Keratinocyte (primary cell): ENCODE data around the gene ANKRD13A.

Experiments
- EZH2 ChIP-seq: IDR thresholded peaks from one replicate; pipeline ENCODE4 v1.6.1; 2012; ENCODE audit warnings: inconsistent platforms, mild to moderate bottlenecking, low read length, moderate library complexity
- TF ChIP-seq, protein P1 (sequence below), 3 experiments: IDR thresholded peaks in 1 of 3; conservative IDR thresholded peaks in 1 of 3; optimal IDR thresholded peaks in 1 of 3; 2 replicates in 2 of 3; 3 replicates in 1 of 3; pipeline versions ENCODE3 to v1.5.1; 2011; ENCODE audit warnings: low read length in 3 of 3, mild to moderate bottlenecking in 3 of 3, moderate library complexity in 2 of 3, control low read depth in 1 of 3, inconsistent platforms in 1 of 3; ENCODE audit not compliant: insufficient read depth in 2 of 3; ENCODE audit errors: extremely low read depth in 1 of 3

DNA sequence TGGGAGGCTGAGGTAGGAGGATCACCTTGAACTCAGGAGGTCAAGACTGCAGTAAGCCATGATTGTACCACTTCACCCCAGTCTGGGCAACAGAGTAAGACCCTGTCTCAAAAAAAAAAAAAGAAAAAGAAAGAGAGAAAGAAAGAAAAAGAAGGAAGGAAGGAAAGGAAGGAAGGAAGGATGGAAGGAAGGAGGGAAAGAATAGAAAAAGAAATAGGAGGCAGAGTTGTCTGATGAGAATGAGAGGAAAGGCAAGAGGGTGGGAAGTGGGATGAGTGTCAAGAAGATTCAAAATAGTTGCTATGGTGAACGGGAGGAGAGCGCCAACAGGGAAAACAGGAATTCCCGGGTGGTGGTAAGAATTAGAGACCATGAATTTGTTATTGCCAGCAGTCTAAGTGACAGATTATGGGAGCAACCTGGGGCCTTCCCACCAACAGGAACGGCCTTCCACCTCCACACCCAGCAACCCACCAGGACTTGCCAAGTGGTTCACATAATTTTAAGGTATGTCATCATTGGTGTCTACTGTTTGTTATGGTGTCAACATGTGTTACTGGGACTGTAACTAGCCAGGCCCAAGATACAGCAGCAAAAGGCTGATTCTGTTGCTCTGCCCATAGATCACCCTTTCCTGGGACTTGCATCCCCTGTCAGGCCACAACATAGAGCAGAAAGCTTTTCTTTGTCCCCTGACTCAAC, 85.2 kb downstream of the ANKRD13A start:
- TF ChIP-seq, protein P1, sequence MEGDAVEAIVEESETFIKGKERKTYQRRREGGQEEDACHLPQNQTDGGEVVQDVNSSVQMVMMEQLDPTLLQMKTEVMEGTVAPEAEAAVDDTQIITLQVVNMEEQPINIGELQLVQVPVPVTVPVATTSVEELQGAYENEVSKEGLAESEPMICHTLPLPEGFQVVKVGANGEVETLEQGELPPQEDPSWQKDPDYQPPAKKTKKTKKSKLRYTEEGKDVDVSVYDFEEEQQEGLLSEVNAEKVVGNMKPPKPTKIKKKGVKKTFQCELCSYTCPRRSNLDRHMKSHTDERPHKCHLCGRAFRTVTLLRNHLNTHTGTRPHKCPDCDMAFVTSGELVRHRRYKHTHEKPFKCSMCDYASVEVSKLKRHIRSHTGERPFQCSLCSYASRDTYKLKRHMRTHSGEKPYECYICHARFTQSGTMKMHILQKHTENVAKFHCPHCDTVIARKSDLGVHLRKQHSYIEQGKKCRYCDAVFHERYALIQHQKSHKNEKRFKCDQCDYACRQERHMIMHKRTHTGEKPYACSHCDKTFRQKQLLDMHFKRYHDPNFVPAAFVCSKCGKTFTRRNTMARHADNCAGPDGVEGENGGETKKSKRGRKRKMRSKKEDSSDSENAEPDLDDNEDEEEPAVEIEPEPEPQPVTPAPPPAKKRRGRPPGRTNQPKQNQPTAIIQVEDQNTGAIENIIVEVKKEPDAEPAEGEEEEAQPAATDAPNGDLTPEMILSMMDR (optimal IDR thresholded peaks at IDR 0.05 in 1 of 3, IDR thresholded peaks at IDR 0.05 in 1 of 3, conservative IDR thresholded peaks at IDR 0.05 in 1 of 3; ENCODE audit: extremely low read depth in 1 of 3, insufficient read depth in 2 of 3, low read length in 3 of 3): no peak
- TF ChIP-seq EZH2: no peak
